Fibroblast of lung (primary cell): ENCODE measurements around the gene AP3S1. TPM values are rescaled to one million over a fixed set of nuclear protein-coding genes. Genes with fewer than 3 reads are reported as not detected.
A peak's percentile ranks its signal among the peaks of the same experiment; 100 is the strongest.

Experiments
- DNase-seq, 2 donors: peaks; one replicate each; pipeline versions ENCODE4 v3.0.0 to v3.0.0-alpha.2; 2010; ENCODE audit warnings: low read depth in 2 of 2
- H2AFZ ChIP-seq: 2 replicates; pipeline ENCODE4 v1.5.1; 2012; ENCODE audit warnings: low read length, control low read depth, inconsistent platforms
- H3K27ac ChIP-seq: 2 replicates; pipeline ENCODE4 v1.5.1; 2011; ENCODE audit warnings: low read length, control low read depth; ENCODE audit not compliant: insufficient read depth
- H3K27me3 ChIP-seq: 2 replicates; pipeline ENCODE4 v1.5.1; 2011; ENCODE audit warnings: mild to moderate bottlenecking, low read length; ENCODE audit not compliant: control insufficient read depth, insufficient read depth
- H3K36me3 ChIP-seq: 2 replicates; pipeline ENCODE4 v1.5.1; 2011; ENCODE audit warnings: low read length; ENCODE audit not compliant: control insufficient read depth, insufficient read depth
- H3K4me1 ChIP-seq: 2 replicates; pipeline ENCODE4 v1.5.1; 2011; ENCODE audit warnings: low read length; ENCODE audit not compliant: control insufficient read depth, insufficient read depth; ENCODE audit errors: extremely low read depth
- H3K4me2 ChIP-seq: 2 replicates; pipeline ENCODE4 v1.5.1; 2011; ENCODE audit warnings: low read length, control low read depth; ENCODE audit not compliant: insufficient read depth; ENCODE audit errors: extremely low read depth
- H3K4me3 ChIP-seq, 4 experiments: fragments of 200-600 bp in 1 of 4; sonication (generic) in 1 of 4; replicated peaks in 1 of 4; 2 replicates each; pipeline ENCODE4 v1.5.1; 2011 to 2016; ENCODE audit warnings: low read length in 4 of 4, low read depth in 3 of 4, mild to moderate bottlenecking in 3 of 4, control low read depth in 2 of 4, inconsistent platforms in 1 of 4, mixed read lengths in 1 of 4; ENCODE audit not compliant: insufficient read depth in 1 of 4; ENCODE audit errors: control extremely low read depth in 1 of 4
- H3K79me2 ChIP-seq: 2 replicates; pipeline ENCODE4 v1.5.1; 2012; ENCODE audit warnings: mild to moderate bottlenecking, low read length, inconsistent platforms; ENCODE audit not compliant: control insufficient read depth, insufficient read depth
- H3K9ac ChIP-seq: 2 replicates; pipeline ENCODE4 v1.5.1; 2011; ENCODE audit warnings: mild to moderate bottlenecking, low read length, control low read depth; ENCODE audit not compliant: insufficient read depth
- H3K9me3 ChIP-seq: 2 replicates; pipeline ENCODE4 v1.5.1; 2012; ENCODE audit warnings: low read depth, low read length; ENCODE audit not compliant: control insufficient read depth, insufficient read depth
- H4K20me1 ChIP-seq: 2 replicates; pipeline ENCODE4 v1.5.1; 2011; ENCODE audit warnings: low read length; ENCODE audit not compliant: control insufficient read depth, insufficient read depth; ENCODE audit errors: extremely low read depth
- EZH2 ChIP-seq: IDR thresholded peaks from 2 replicates; pipeline ENCODE4 v1.5.1; 2012; ENCODE audit warnings: low read length, control low read depth, mild to moderate bottlenecking; ENCODE audit errors: missing control alignments
- polyA plus RNA-seq, 2 donors: library from polyadenylated mRNA; depleted of rRNA in 1 of 2; stranded (reverse) in 1 of 2; unstranded in 1 of 2; fragments of >200 nt; gene quantifications; 2 replicates each; pipeline ENCODE4 v1.2.1, GENCODE V29; 2011 to 2012; ENCODE audit warnings: missing spikeins in 1 of 2
- total RNA-seq: library from RNA; depleted of rRNA; stranded (reverse); fragments of >200 nt; gene quantifications from 2 replicates; pipeline ENCODE4 v1.2.1, GENCODE V29; 2014
- TF ChIP-seq, protein P1 (sequence below), 2 donors: IDR thresholded peaks in 1 of 2; conservative IDR thresholded peaks in 1 of 2; 1 replicate in 1 of 2; 2 replicates in 1 of 2; pipeline ENCODE4 v1.5.1; 2011 to 2012; ENCODE audit warnings: low read length in 2 of 2, control low read depth in 1 of 2, inconsistent platforms in 1 of 2, low read depth in 1 of 2, mild to moderate bottlenecking in 1 of 2

The AP3S1 gene
- total and polyA plus RNA-seq, 2 donors (not counting 1 experiment from before 2014, with no cell fraction given) = 86.7 to 165 TPM

GRCh38 chr5:115949096-115949495 is 107.4 kb downstream of the AP3S1 start:
- Histone ChIP-seq H3K4me2 (no peak overlapping the region), H3K79me2 (no peaks in the 10 kb centered on the region), H3K36me3 (no peaks in the 10 kb centered on the region), H3K4me3 (no peak overlapping the region), H3K27me3 (no peaks in the 10 kb centered on the region), H3K9ac (no peak overlapping the region), H3K27ac (no peak overlapping the region), H4K20me1 (no peaks in the 10 kb centered on the region), H3K9me3 (no peaks in the 10 kb centered on the region), H2AFZ (no peak overlapping the region), H3K4me1 (peaks cover 2% of the 10 kb centered on the region)
- DNase-seq = peak; percentile 3 to 17
- TF ChIP-seq, protein P1, sequence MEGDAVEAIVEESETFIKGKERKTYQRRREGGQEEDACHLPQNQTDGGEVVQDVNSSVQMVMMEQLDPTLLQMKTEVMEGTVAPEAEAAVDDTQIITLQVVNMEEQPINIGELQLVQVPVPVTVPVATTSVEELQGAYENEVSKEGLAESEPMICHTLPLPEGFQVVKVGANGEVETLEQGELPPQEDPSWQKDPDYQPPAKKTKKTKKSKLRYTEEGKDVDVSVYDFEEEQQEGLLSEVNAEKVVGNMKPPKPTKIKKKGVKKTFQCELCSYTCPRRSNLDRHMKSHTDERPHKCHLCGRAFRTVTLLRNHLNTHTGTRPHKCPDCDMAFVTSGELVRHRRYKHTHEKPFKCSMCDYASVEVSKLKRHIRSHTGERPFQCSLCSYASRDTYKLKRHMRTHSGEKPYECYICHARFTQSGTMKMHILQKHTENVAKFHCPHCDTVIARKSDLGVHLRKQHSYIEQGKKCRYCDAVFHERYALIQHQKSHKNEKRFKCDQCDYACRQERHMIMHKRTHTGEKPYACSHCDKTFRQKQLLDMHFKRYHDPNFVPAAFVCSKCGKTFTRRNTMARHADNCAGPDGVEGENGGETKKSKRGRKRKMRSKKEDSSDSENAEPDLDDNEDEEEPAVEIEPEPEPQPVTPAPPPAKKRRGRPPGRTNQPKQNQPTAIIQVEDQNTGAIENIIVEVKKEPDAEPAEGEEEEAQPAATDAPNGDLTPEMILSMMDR (conservative IDR thresholded peaks at IDR 0.05 in 1 of 2, IDR thresholded peaks at IDR 0.05 in 1 of 2; ENCODE audit: low read depth in 1 of 2, low read length in 2 of 2) = no peak
- no peak for TF ChIP-seq EZH2

DNA sequence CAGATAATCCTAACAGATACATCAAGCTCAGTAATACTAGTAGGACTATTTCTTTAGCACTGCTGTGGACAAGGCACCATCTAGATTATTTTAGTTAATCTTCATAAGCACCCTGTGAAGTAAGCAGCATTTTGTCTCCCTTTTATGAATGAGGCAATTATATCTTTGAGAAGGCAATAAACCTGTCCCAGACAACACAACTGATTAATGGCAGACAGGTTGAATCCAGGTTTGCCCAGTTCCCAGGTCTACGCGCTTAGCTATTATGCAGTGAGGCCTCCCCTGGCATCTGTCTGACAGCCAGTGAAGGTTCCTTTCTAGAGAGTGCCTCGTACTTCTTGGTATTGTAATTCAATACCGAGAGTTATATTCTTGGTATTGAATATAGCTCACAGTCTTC is 110.9 kb downstream of the AP3S1 start:
- Histone ChIP-seq H3K36me3 (no peaks in the 10 kb centered on the region), H3K4me1 (peaks cover 2% of the 10 kb centered on the region), H2AFZ (no peak overlapping the region), H4K20me1 (no peaks in the 10 kb centered on the region), H3K27ac (no peak overlapping the region), H3K9ac (no peak overlapping the region), H3K4me3 (no peak overlapping the region), H3K9me3 (no peaks in the 10 kb centered on the region), H3K4me2 (no peak overlapping the region), H3K27me3 (no peaks in the 10 kb centered on the region), H3K79me2 (no peaks in the 10 kb centered on the region)
- no peak for DNase-seq
- TF ChIP-seq, protein P1 (conservative IDR thresholded peaks at IDR 0.05 in 1 of 2, IDR thresholded peaks at IDR 0.05 in 1 of 2; ENCODE audit: low read depth in 1 of 2, low read length in 2 of 2) = no peak
- no peak for TF ChIP-seq EZH2

GRCh38 chr5:115954144-115954543 is 112.4 kb downstream of the AP3S1 start:
- Histone ChIP-seq H3K4me2 (no peak overlapping the region), H3K79me2 (no peaks in the 10 kb centered on the region), H2AFZ (no peak overlapping the region), H3K27ac (no peak overlapping the region), H4K20me1 (no peaks in the 10 kb centered on the region), H3K4me1 (no peaks in the 10 kb centered on the region), H3K9me3 (no peaks in the 10 kb centered on the region), H3K4me3 (no peak overlapping the region), H3K27me3 (no peaks in the 10 kb centered on the region), H3K36me3 (no peaks in the 10 kb centered on the region), H3K9ac (no peak overlapping the region)
- no peak for DNase-seq
- no peak for TF ChIP-seq EZH2
- TF ChIP-seq, protein P1 (conservative IDR thresholded peaks at IDR 0.05 in 1 of 2, IDR thresholded peaks at IDR 0.05 in 1 of 2; ENCODE audit: low read depth in 1 of 2, low read length in 2 of 2) = no peak
